Memory B cell (primary cell): ENCODE results near the gene WFDC1.

ENCODE experiments used
- ATAC-seq: fragments of 150-1000 bp; cut with Tn5 transposase; 2 replicates; pipeline ENCODE4 v1.10.0; 2021; ENCODE audit warnings: low read depth, mild to moderate bottlenecking, moderate library complexity
- DNase-seq, 2 donors: peaks; one replicate each; pipeline ENCODE4 v3.0.0; 2022; ENCODE audit warnings: low spot score in 2 of 2
- H3K27ac Mint-ChIP-seq: one replicate; pipeline ENCODE4 v1.8.0; 2022; ENCODE audit warnings: mild to moderate bottlenecking, moderate library complexity, mixed read lengths
- H3K27me3 Mint-ChIP-seq: one replicate; pipeline ENCODE4 v1.8.0; 2022; ENCODE audit warnings: mixed read lengths
- H3K36me3 Mint-ChIP-seq: one replicate; pipeline ENCODE4 v1.8.0; 2022; ENCODE audit warnings: mild to moderate bottlenecking, mixed read lengths
- H3K4me1 Mint-ChIP-seq: one replicate; pipeline ENCODE4 v1.8.0; 2022; ENCODE audit warnings: mixed read lengths
- H3K4me3 Mint-ChIP-seq: one replicate; pipeline ENCODE4 v1.8.0; 2022; ENCODE audit warnings: mild to moderate bottlenecking, moderate library complexity, mixed read lengths
- H3K9me3 Mint-ChIP-seq: one replicate; pipeline ENCODE4 v1.8.0; 2022; ENCODE audit warnings: mixed read lengths

The WFDC1 gene

GRCh38 chr16:84302111-84302954, 7.7 kb downstream of the WFDC1 start:
- Mint-ChIP-seq H3K27ac (no peak overlapping the region), H3K4me3 (no peak overlapping the region), H3K36me3 (no peaks in the 10 kb centered on the region), H3K27me3 (peaks cover 6% of the 10 kb centered on the region), H3K9me3 (no peaks in the 10 kb centered on the region), H3K4me1 (no peaks in the 10 kb centered on the region)
- ATAC-seq, result no peak
- DNase-seq, result no peak

- H3K36me3 Mint-ChIP-seq, result no peaks in the 10 kb centered on the region
- no peak overlapping the region for H3K27ac Mint-ChIP-seq
- H3K27me3 Mint-ChIP-seq, result peaks cover 6% of the 10 kb centered on the region
- H3K4me1 Mint-ChIP-seq, result no peaks in the 10 kb centered on the region
- H3K9me3 Mint-ChIP-seq, result no peaks in the 10 kb centered on the region
- no peak overlapping the region for H3K4me3 Mint-ChIP-seq
- DNase-seq (no peak), ATAC-seq (no peak)
These were observed 8.3 kb downstream of the WFDC1 start for GRCh38 chr16:84303023-84303422.

- DNase-seq (no peak), ATAC-seq (no peak)
- no peaks in the 10 kb centered on the region for H3K9me3 Mint-ChIP-seq
- no peaks in the 10 kb centered on the region for H3K36me3 Mint-ChIP-seq
- H3K27ac Mint-ChIP-seq, result no peak overlapping the region
- H3K4me3 Mint-ChIP-seq, result no peak overlapping the region
- peaks cover 9% of the 10 kb centered on the region for H3K27me3 Mint-ChIP-seq
- no peaks in the 10 kb centered on the region for H3K4me1 Mint-ChIP-seq
These were observed 8.8 kb downstream of the WFDC1 start for GRCh38 chr16:84303516-84303915.

- Mint-ChIP-seq H3K27me3 (peaks cover 18% of the 10 kb centered on the region), H3K27ac (no peak overlapping the region), H3K9me3 (no peaks in the 10 kb centered on the region), H3K4me1 (no peaks in the 10 kb centered on the region), H3K36me3 (no peaks in the 10 kb centered on the region), H3K4me3 (no peak overlapping the region)
- no peak for ATAC-seq
- DNase-seq, result no peak
These were observed 11.9 kb downstream of the WFDC1 start for GRCh38 chr16:84306564-84306963.

GRCh38 chr16:84307209-84307954, 12.7 kb downstream of the WFDC1 start:
- Mint-ChIP-seq H3K27me3 (peaks cover 18% of the 10 kb centered on the region), H3K36me3 (no peaks in the 10 kb centered on the region), H3K4me1 (no peaks in the 10 kb centered on the region), H3K27ac (no peak overlapping the region), H3K4me3 (no peak overlapping the region), H3K9me3 (no peaks in the 10 kb centered on the region)
- DNase-seq (no peak), ATAC-seq (no peak)

- Mint-ChIP-seq H3K4me3 (no peak overlapping the region), H3K27ac (no peak overlapping the region), H3K27me3 (peaks cover 18% of the 10 kb centered on the region), H3K9me3 (no peaks in the 10 kb centered on the region), H3K4me1 (no peaks in the 10 kb centered on the region), H3K36me3 (no peaks in the 10 kb centered on the region)
- ATAC-seq, result no peak
- no peak for DNase-seq
These were observed 13.4 kb downstream of the WFDC1 start for GRCh38 chr16:84308120-84308519.

GRCh38 chr16:84310642-84311041, 16.0 kb downstream of the WFDC1 start:
- H3K4me1 Mint-ChIP-seq, result no peaks in the 10 kb centered on the region
- DNase-seq (no peak), ATAC-seq (no peak)
- no peak overlapping the region for H3K27ac Mint-ChIP-seq
- no peak overlapping the region for H3K4me3 Mint-ChIP-seq
- H3K36me3 Mint-ChIP-seq, result no peaks in the 10 kb centered on the region
- H3K9me3 Mint-ChIP-seq, result no peaks in the 10 kb centered on the region
- H3K27me3 Mint-ChIP-seq, result peaks cover 24% of the 10 kb centered on the region

GRCh38 chr16:84312783-84313382, 18.2 kb downstream of the WFDC1 start:
- DNase-seq (no peak), ATAC-seq (no peak)
- Mint-ChIP-seq H3K36me3 (peaks cover 1% of the 10 kb centered on the region), H3K9me3 (peaks cover 2% of the 10 kb centered on the region), H3K27me3 (peaks cover 22% of the 10 kb centered on the region), H3K4me1 (no peaks in the 10 kb centered on the region), H3K4me3 (no peak overlapping the region), H3K27ac (no peak overlapping the region)

- Mint-ChIP-seq H3K36me3 (peaks cover 1% of the 10 kb centered on the region), H3K4me1 (no peaks in the 10 kb centered on the region), H3K27me3 (peaks cover 19% of the 10 kb centered on the region), H3K27ac (no peak overlapping the region), H3K9me3 (peaks cover 6% of the 10 kb centered on the region), H3K4me3 (no peak overlapping the region)
- DNase-seq (no peak), ATAC-seq (no peak)
These were observed 19.2 kb downstream of the WFDC1 start for GRCh38 chr16:84313921-84314320.

- Mint-ChIP-seq H3K9me3 (peaks cover 7% of the 10 kb centered on the region), H3K4me1 (no peaks in the 10 kb centered on the region), H3K27ac (no peak overlapping the region), H3K4me3 (no peak overlapping the region), H3K36me3 (peaks cover 1% of the 10 kb centered on the region), H3K27me3 (peaks cover 17% of the 10 kb centered on the region)
- DNase-seq (no peak), ATAC-seq (no peak)
These were observed 19.7 kb downstream of the WFDC1 start for GRCh38 chr16:84314373-84314772.

- DNase-seq, result no peak
- no peak for ATAC-seq
- H3K36me3 Mint-ChIP-seq, result peaks cover 1% of the 10 kb centered on the region
- no peak overlapping the region for H3K27ac Mint-ChIP-seq
- peaks cover 15% of the 10 kb centered on the region for H3K27me3 Mint-ChIP-seq
- no peaks in the 10 kb centered on the region for H3K4me1 Mint-ChIP-seq
- H3K4me3 Mint-ChIP-seq, result no peak overlapping the region
- H3K9me3 Mint-ChIP-seq, result peaks cover 7% of the 10 kb centered on the region
These were observed 20.1 kb downstream of the WFDC1 start for GRCh38 chr16:84314814-84315213.

GRCh38 chr16:84315422-84315821, 20.7 kb downstream of the WFDC1 start:
- no peak for ATAC-seq
- Mint-ChIP-seq H3K27me3 (peaks cover 13% of the 10 kb centered on the region), H3K27ac (no peak overlapping the region), H3K9me3 (peaks cover 7% of the 10 kb centered on the region), H3K4me1 (no peaks in the 10 kb centered on the region), H3K36me3 (peaks cover 1% of the 10 kb centered on the region), H3K4me3 (no peak overlapping the region)
- DNase-seq, result no peak

GRCh38 chr16:84318091-84318975, 23.7 kb downstream of the WFDC1 start:
- no peaks in the 10 kb centered on the region for H3K4me1 Mint-ChIP-seq
- H3K36me3 Mint-ChIP-seq, result peaks cover 1% of the 10 kb centered on the region
- H3K9me3 Mint-ChIP-seq, result peaks cover 7% of the 10 kb centered on the region
- H3K27ac Mint-ChIP-seq, result no peak overlapping the region
- DNase-seq (no peak), ATAC-seq (no peak)
- peaks cover 13% of the 10 kb centered on the region for H3K27me3 Mint-ChIP-seq
- no peak overlapping the region for H3K4me3 Mint-ChIP-seq
